NCI-H226 (cell line): ENCODE results near the gene CNPPD1.
A peak's percentile ranks its signal among the peaks of the same experiment; 100 is the strongest.
"Not testable (repeated sequence)": the region's sequence is repeated elsewhere in the genome, so short reads cannot be mapped to it uniquely, and the experiment has no call there.

ENCODE experiments used
- DNase-seq: peaks from one replicate; pipeline ENCODE4 v3.0.0-alpha.2; 2015

The CNPPD1 gene

GRCh38 chr2:219207884-219208740 lies 31.4 kb upstream of the CNPPD1 start:
- DNase-seq = peak; percentile 40

- no peak for DNase-seq
Observed at GRCh38 chr2:219207134-219207883, 30.6 kb upstream of the CNPPD1 start.

DNA sequence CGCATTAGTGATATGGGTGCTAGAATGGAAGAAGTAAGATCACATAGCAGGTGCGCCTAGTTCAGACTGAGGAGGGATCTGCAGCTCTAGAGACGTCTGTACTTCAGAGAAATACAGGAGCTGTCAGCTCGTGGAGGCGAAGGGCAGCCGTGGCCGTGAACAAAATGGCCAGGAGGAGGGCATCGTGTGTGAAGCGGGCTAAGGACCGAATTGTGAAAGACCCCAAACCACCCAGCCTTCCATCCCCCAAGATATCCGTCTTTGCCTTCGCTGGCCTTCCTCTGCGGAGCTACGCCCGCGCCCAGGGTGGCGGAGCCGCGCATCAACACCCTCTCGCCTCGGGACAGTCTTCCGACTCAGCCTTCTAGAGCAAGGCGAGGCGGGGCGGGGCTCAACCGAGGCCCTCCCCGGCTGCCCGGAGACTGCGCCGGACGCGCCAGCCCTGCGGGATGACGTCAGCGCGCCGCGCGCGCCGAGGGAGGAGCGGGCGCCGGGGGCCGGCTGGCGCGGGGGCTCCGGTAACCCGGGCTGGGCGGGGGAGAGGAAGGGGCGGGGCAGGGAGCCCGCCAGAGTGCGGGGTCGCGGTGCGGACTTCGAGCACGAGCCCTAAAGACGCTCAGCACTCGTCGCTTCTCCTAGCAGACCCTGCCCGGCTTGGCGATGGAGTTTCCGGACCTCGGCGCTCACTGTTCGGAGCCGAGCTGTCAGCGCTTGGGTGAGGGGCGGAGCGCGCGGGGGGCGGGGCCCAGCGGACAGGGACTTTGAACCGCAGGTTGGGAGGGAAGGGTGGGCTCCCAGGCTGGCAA lies 29.8 kb upstream of the CNPPD1 start, which contains the start of gene ZFAND2B:
ZFAND2B (plus strand) TSS at position 455 of the 806 bp plus-strand sequence; CDS start at position 661, 206 bp downstream.
- peak; percentile 88 for DNase-seq

DNA sequence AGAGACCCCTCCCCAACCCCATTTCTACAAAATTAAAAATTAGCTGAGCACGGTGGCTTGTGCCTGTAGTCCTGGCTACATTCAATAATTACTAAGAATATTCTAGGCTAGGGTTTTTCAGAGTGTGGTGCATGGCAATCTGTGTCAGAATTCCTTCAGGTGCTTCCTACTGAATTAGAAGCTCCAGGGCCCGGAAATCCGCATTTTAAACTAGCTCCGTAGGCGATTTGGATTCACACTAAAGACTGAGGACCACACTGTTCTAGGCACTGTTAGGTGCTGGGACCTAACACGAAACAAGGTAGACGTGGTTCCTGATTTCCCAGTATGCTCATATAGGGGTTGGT lies 29.2 kb upstream of the CNPPD1 start:
- no peak for DNase-seq

- DNase-seq = no peak
Observed at GRCh38 chr2:219205165-219205538, 28.4 kb upstream of the CNPPD1 start.

GRCh38 chr2:219204425-219205164 lies 27.9 kb upstream of the CNPPD1 start:
- DNase-seq = no peak

- DNase-seq = not testable (repeated sequence)
Observed at GRCh38 chr2:219201331-219201730, 24.6 kb upstream of the CNPPD1 start.

DNA sequence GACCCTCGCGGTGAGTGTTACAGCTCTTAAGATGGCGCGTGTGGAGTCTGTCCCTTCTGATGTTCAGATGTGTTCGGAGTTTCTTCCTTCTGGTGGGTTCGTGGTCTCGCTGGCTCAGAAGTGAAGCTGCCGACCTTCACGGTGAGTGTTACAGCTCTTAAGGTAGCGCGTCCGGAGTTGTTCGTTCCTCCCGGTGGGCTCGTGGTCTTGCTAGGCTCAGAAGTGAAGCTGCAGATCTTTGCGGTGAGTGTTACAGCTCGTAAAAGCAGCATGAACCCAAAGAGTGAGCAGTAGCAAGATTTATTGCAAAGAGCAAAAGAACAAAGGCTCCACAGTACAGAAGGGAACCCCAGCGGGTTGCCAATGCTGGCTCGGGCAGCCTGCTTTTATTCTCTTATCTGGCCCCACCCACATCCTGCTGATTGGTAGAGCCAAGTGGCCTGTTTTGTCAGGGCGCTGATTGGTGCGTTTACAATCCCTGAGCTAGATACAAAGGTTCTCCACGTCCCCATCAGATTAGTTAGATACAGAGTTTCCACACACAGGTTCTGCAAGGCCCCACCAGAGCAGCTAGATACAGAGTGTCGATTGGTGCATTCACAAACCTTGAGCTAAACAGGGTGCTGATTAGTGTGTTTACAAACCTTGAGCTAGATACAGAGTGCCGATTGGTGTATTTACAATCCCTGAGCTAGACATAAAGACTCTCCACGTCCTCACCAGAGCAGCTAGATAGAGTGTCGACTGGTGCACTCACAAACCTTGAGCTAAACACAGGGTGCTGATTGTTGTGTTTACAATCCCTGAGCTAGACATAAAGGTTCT lies 24.0 kb upstream of the CNPPD1 start:
- not testable (repeated sequence) for DNase-seq

DNA sequence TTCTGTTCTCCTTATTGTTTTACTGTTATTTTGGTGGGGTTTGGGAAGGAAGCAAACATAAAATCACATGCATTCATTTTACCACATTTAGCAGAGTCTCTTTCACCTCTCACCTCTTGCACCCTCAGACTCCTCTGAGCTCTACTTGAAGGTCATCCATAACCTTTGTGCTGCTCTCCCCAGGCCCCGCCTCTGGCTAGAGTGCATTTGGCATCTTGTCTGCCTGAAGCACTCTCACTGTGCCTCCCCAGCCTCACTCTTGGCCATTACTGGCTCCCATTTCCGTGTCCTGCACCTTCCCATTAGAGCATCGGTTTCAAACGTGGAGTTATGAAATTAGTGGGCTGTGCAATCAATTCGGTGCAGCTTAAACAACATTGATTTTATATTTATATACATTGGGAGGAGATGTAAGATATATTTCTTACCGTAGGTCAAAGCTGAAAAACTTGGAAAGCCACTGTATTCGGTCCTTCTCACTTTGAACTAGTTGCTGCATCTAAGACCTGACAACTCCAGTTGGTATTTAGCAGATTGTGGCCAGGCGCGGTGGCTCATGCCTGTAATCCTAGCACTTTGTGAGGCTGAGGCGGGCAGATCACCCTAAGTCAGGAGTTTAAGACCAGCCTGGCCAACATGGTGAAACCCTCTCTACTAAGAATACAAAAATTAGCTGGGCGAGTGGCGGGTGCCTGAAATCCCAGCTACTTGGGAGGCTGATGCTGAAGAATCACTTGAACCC lies 22.9 kb upstream of the CNPPD1 start:
- no peak for DNase-seq

DNA sequence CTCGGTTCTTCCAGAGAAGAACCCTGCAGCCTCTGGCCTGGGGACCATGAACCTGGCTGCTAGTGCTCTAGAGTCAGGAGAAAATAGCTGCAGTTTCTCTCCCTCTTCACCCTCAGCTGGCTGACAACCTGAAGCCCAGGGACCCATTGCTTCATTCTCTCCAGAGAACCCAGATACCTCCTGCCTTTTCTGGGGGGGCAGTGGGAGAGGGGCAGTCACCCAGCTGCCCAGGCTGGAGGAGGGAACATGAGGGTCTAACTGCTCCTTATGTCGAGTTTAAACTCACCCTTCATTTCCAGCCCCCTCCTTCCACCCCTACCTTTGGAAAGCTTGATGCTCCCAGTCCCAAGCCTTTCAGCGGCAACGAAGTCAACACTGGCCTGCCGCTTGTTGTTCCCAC lies 22.2 kb upstream of the CNPPD1 start:
- no peak for DNase-seq

- no peak for DNase-seq
Observed at GRCh38 chr2:219197388-219197787, 20.7 kb upstream of the CNPPD1 start.

DNA sequence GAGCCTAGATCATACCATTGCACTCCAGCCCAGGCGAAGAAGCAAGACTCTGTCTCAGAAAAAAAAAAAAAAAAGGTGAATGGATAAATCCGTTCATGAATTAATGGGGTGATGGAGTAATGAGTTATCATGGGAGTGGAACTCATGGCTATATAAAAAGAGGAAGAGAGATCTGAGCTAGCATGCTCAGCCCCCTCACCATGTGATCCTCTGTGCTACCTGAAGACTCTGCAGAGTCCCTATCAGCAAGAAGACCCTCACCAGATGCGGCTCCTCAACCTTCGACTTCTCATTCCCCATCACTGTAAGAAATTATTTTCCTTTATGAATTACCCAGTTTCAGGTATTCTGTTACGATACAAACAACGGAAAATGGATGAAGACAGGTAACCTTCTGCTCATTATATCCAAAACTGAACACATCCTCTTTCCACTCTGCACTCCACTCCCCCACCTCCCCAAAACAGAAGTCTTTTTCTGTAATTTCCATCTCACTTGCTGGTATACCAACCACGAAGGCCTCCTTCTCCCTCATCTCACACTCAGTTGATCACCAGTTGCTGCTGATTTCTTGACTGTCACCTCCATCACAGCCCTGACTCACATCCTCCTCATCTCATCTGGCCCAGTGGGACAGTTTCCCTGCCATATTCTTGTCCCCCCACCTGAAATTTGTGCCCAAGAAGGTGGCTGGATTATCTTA lies 10.2 kb upstream of the CNPPD1 start:
- DNase-seq = no peak

- no peak for DNase-seq
Observed at GRCh38 chr2:219184121-219184520, 7.4 kb upstream of the CNPPD1 start.

- no peak for DNase-seq
Observed at GRCh38 chr2:219183151-219183772, 6.5 kb upstream of the CNPPD1 start.

- DNase-seq = no peak
Observed at GRCh38 chr2:219182331-219183150, 5.8 kb upstream of the CNPPD1 start.

DNA sequence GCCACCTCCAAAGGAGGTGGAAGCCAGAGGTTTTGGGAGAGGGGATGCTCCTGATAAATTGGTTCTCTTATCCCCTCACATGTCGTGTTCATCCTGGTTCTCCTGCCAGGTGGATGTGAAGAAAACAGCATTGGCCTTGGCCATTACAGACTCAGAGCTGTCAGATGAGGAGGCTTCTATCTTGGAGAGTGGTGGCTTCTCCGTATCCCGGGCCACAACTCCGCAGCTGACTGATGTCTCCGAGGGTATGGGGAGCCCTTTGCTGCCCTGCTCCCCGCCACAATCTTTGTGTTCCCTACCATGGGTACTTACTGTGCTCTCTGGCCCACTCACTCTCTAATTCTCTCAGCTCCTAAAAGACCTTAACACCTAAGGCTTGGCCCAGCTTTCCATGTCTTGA lies 4.8 kb upstream of the CNPPD1 start:
- DNase-seq = no peak

GRCh38 chr2:219180961-219181360 lies 4.2 kb upstream of the CNPPD1 start:
- DNase-seq = no peak

DNA sequence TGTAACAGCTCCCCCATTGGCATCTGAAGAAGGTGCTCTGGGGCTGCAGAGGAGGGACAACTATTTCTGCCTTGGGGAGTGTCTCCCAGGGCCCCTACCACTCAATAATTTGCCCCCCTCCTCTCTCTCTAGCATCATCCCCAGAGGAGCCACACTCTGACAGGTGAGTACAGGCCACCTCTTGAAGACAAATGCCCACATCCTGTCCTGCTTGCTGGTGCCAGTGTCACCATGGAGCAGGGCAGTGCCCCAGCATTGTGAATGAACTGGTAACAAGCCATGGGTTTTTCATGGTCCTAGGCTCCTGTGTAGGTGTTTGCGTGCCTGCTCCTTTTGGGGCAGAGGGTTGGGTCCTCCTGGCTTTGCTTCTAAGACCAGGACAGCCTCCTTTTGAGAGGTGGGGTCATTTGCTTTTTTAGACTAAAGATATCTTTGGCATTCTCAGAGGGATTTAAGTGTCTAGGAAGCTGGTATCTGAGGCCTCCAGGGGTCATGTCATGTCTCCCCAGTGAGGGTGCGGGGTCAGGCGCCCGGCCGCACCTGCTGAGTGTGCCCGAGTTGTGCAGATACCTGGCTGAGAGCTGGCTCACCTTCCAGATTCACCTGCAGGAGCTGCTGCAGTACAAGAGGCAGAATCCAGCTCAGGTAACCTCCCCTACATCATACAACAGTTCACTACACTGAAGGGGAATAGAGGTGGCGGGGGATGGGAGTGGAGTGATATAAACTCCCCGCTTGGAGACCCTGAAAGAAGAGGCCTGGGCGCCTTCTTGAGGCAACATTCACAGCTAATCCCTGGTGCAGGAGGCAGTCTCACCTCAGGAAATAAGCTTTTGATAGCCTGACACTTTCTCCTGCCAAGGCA lies 3.1 kb upstream of the CNPPD1 start:
- DNase-seq = no peak
